NCI-H774 (cell line): ENCODE data around the gene NAALAD2.
"Not testable (repeated sequence)": the region's sequence is repeated elsewhere in the genome, so short reads cannot be mapped to it uniquely, and the experiment has no call there.

Experiments used
- DNase-seq: peaks from one replicate; lab custom pipeline; 2025; lab: John Stamatoyannopoulos, UW

NAALAD2 gene

DNA sequence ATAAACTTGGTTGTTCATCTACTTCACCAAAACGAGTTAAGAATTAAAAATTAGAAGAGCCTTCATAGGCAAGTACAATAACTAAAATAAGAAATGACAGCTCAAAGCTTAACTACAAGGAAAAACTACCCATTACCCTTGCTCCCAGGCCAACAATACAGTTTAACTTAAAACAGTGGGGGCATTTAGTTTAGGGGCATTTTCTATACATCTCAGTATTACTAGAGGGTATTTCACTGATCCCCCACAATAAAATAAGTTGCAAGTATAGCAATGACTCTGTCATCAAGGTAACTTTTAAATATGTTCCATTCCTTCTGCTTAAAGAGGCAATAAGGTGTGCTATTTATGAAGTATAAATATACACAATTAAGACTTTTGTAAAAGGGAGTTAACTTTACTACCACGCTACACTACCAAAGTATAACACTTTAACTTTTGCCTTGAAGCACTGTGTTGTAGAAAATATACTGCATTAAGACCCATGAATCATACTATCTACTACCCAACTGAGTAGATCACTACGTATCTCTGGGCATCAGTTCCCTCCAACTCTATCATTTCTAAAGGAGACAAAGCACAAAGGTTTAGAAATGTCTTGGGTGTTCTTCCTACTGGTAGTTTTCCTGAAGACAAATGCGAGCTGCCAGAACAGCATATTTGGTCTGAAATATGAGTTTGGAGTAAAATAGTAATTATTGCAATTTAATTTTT is 58.6 kb downstream of the NAALAD2 start:
- DNase-seq, result no peak

GRCh38 chr11:90197377-90197776 is 62.9 kb downstream of the NAALAD2 start:
- DNase-seq, result no peak

DNA sequence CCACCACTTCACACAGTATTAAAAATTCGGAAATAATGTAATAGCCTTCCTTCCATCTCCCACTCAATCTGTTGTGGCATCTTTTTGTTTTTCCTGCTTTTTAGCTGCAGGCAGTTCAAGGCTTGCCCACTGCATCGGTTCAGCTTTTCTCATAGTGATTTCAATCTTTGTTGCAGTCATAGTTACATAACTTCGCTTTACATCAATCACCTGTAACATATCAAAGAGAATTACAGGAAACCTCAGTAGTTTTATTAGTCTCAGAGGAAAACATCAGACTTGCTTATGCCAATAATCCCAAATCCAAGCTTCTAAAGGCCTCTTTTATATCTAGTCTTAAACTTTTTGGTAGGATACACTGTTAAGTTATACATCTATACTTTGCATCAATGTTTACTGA is 67.9 kb downstream of the NAALAD2 start:
- DNase-seq, result no peak

- DNase-seq, result no peak
Observed at GRCh38 chr11:90204407-90204806, 69.9 kb downstream of the NAALAD2 start.

GRCh38 chr11:90204832-90205646 is 70.6 kb downstream of the NAALAD2 start:
- peak; percentile 60 for DNase-seq

DNA sequence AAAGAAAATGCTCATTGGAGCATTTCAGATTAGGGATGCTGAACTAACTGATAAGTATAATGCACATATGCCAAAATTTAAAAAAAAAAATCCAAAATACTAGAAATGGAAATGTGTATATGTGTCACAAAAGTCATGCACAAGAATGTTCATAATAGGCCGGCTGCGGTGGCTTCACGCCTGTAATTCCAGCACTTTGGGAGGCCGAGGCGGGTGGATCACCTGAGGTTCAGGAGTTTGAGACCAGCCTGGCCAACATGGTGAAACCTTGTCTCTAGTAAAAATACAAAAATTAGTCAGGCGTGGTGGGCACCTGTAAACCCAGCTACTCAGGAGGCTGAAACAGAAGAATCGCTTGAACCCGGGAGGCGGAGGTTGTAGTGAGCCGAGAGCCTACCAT is 73.5 kb downstream of the NAALAD2 start:
- DNase-seq, result not testable (repeated sequence)

- DNase-seq, result no peak
Observed at GRCh38 chr11:90208857-90209256, 74.4 kb downstream of the NAALAD2 start.

- DNase-seq, result no peak
Observed at GRCh38 chr11:90213322-90213721, 78.9 kb downstream of the NAALAD2 start.

GRCh38 chr11:90216611-90217010 is 82.1 kb downstream of the NAALAD2 start:
- no peak for DNase-seq

DNA sequence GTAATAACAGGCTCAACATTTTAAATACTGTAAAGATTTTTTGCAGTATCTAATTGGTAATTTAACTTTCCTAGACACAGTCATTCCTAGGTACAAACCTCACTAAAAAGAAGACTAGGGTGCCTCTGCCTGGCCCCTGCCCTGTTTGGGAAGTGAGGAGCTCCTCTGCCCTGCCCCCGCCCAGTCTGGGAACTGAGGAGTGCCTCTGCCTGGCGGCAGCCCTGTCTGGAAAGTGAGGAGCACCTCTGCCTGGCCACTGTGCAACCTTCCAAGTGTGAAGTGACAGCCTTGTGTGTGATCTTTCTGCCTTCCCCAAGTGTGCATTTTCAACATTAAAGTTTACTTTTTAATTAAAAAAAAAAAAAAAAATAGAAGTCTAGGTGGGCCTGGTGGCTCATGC is 84.1 kb downstream of the NAALAD2 start:
- no peak for DNase-seq

DNA sequence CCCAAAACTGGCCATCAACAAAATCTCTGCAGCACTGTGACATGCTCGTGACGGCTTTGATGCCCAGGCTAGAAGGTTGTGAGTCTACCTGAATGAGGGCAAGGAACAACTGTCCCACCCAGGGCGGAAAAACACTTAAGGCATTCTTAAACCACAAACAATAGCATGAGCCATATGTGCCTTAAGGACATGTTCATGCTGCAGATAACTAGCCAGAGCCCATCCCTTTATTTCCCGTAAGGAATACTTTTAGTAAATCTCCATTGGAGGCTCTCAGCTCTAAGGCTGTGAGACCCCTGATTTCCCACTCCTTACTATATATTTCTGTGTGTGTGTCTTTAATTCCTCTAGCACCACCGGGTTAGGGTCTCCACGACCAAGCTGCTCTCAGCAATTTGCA is 85.0 kb downstream of the NAALAD2 start:
- DNase-seq, result no peak

DNA sequence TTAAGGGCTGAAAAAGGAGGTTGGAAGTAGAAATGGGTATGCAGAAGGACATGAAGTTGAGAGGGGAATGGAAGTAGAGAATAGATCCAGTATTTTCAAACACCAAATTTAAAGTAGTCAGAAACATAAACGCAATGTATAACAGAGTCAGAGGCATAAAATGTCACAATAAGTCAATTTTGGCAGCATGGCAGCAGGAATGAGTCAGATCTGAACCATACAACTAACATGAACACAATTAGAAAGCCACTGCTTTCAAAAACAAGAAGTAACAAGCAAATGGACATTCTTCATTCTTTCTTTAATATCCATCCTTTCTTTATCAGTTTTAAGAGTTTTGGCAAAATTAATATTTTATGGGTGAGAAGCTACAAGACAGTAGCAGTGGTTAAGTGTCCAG is 85.9 kb downstream of the NAALAD2 start:
- no peak for DNase-seq

DNA sequence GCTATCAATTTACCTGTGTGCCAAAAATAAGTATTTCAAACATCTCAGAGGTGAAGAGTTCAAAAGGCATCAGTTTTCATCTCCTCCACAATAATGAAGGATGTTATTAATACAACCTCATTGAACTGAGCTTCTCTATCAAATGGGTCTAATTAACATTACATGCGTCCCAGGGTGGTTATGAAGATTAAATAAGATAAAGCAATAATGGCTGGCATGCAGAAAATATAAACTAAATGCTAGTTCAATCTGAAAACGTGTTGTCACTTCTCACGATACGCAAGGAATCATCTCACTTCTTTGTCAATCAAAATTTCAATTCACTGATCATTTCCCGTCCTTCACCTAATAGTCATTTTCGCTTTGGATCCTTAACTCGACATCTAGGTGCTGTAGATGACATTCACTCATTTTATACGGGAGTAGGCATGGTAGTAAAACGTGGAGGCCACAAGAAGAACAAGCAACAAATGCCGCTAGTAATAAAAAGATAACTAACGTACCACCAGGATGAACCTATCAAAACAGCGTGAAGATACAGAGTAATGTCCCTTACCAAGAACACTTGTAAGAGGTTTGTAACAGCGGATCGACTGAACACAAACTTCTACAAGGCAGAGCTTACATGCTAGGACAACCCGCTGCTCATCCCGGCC is 87.5 kb downstream of the NAALAD2 start:
- DNase-seq, result no peak

DNA sequence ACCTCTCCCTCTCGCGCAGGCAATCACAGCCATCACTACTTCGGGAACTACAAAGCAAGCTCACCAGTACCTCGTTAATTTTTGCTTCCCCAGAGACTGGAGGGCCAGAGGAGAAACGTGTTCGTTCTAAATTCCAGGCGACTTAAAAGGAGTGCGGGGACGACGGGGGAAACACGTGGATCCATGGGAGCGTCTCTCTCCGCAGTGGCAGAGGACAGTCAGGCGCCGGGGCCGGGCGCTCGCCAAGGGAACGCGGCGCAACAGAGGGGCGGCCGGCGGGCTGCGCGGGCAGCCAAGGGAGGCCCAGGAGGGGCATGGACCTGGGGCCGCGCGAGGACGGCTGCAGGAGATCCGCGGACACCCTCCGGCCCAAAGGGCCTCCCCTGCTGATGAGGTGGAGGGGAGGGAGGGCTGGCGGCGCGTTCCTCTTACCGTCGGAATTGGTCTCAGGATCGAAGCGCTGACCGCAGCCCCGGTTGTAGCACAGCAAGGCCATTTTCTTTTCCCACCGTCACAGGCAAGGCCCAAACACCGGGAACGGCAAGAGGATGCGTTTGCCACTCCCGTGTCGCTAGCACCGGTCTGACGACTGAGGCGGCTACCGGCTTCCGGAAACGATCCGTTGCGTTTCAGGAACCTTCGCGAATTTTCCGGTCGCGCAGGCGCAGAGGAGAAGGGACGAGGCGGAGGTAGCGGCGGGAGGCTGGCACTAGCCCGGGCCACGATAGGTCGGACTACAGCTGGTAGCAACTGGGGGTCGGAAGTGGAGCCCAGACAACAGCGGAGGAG is 88.2 kb downstream of the NAALAD2 start, which contains the start of gene CHORDC1:
TSS of gene CHORDC1 (minus strand) at position 591 of the 789 bp plus-strand sequence. CDS start at position 496, 95 bp downstream.
- peak; percentile 95 for DNase-seq

- DNase-seq, result no peak
Observed at GRCh38 chr11:90223248-90223585, 88.8 kb downstream of the NAALAD2 start.

- DNase-seq, result no peak
Observed at GRCh38 chr11:90228056-90228455, 93.6 kb downstream of the NAALAD2 start.

DNA sequence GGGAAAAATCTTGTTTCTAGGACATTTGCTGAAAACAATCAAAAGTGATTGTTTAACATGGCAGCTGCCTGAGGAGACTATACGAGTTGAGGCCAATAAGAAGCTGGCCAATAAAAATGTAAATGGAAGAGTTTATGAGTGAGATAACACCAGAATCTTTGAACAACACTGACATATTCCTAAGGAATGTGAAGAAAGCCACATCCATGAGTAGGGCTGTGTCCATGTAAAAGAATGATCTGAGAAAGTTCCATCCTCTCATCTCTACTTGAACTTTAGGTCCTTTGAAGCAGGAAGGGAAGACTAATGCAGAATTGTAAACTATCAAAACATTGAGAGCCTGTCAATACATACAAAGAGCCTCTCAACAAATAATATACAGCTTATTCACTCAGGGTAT is 95.3 kb downstream of the NAALAD2 start:
- no peak for DNase-seq

DNA sequence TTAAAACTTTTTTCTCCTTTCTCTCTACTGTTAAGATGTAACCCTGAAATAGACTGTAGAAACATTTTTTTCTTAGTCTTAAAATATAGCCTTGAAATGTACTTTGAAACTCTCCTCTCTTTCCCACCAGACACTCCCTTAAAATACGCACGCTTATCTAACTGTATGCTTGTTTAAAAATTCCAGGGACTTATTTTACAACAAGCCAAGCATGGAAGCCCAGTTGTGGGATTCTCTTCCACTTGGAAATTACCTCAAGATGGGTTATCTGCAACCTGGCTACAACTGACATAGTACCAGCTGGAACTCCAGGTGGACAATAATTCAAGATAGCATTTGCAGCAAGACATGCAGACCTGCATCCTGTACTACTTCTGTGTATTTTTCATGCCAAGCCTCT is 100.5 kb downstream of the NAALAD2 start:
- DNase-seq, result no peak

DNA sequence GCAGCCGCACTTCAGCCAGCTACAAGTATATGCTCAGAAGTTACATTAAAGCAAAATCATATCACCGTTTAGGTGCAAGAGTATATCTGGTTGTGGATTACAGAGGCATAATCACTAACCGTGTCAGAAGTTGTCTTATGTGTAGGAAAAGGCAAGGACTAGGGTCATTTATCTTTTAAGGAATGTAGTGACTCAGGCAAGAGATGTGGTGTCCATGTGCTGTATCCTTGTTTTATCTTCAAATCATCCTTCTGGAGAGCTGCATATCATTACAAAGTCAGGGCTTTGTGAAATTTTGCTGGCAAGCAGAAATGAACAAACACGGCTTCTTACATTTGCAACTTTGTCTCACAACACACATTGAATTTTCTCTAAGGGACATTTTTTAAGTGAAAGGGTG is 101.1 kb downstream of the NAALAD2 start:
- no peak for DNase-seq

- DNase-seq, result no peak
Observed at GRCh38 chr11:90237004-90237403, 102.5 kb downstream of the NAALAD2 start.

DNA sequence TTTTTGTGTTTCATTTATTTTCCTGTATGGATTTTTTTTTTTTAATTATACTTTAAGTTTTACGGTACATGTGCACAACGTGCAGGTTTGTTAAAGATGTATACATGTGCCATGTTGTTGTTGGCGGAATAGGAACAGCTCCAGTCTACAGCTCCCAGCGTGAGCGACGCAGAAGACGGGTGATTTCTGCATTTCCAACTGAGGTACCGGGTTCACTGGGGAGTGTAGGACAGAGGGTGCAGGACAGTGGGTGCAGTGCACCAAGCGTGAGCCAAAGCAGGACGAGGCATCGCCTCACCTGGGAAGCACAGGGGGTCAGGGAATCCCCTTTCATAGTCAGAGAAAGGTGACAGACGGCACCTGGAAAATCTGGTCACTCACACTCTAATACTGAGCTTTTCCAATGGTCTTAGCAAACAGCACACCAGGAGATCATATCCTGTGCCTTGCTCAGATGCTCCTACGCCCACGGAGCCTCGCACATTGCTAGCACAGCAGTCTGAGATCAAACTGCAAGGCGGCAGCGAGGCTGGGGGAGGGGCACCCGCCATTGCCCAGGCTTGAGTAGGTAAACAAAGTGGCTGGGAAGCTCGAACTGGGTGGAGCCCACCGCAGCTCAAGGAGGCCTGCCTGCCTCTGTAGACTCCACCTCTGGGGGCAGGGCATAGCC is 105.6 kb downstream of the NAALAD2 start:
- DNase-seq, result peak; percentile 69

GRCh38 chr11:90241414-90241813 is 107.0 kb downstream of the NAALAD2 start:
- DNase-seq, result peak; percentile 82
